Measurements from ENCODE around the gene EFHC2.

DNA sequence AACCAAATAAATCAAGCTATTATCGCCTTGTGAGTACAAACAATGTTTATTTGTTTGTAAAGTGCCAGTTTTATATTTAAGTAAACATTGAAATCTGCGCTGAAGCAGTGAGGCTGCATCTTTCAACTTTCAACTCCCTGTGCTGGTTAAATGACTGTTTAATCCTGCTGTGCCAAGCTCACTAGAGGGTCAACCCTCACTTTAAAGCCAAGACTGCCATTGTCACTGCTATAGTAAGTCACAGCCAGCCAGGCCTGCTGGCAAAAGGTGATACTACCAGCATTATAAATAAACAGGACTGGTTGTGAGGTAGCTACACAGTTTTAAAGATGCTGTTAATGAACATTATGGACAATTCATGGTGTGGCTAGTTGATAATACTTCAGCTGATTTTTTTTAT, 34.6 kb downstream of the EFHC2 start:
- TF ChIP-seq CTCF (conservative IDR thresholded peaks at IDR 0.05), result no peak
- TF ChIP-seq EZH2 (IDR thresholded peaks at IDR 0.05; ENCODE audit: low read depth), result no peak
